Neural progenitor cell (in vitro differentiated cells): ENCODE measurements around the gene LRRC1. TPM values are rescaled to one million over a fixed set of nuclear protein-coding genes. Genes with fewer than 3 reads are reported as not detected.
"Not testable (repeated sequence)": the region's sequence is repeated elsewhere in the genome, so short reads cannot be mapped to it uniquely, and the experiment has no call there.

Experiments used
- DNase-seq: peaks from one replicate; pipeline ENCODE4 v3.0.0-alpha.2; 2016; ENCODE audit warnings: low spot score
- H2AFZ ChIP-seq: fragments of 200-600 bp; sonication (generic); replicated peaks from 2 replicates; pipeline ENCODE4 v1.6.1; 2016; ENCODE audit warnings: antibody characterized with exemption
- H3F3A ChIP-seq: fragments of 200-600 bp; sonication (generic); 2 replicates; pipeline ENCODE4 v1.6.1; 2016; ENCODE audit warnings: antibody characterized with exemption, low read depth
- H3K27ac ChIP-seq: fragments of 200-600 bp; sonication (generic); 2 replicates; pipeline ENCODE4 v1.5.1; 2016; ENCODE audit warnings: mild to moderate bottlenecking
- H3K27me3 ChIP-seq: fragments of 200-600 bp; sonication (generic); 2 replicates; pipeline ENCODE4 v1.6.1; 2016; ENCODE audit warnings: mild to moderate bottlenecking, moderate library complexity
- H3K36me3 ChIP-seq: fragments of 200-600 bp; sonication (generic); 2 replicates; pipeline ENCODE4 v1.5.1; 2016
- H3K4me1 ChIP-seq: fragments of 200-600 bp; sonication (generic); 2 replicates; pipeline ENCODE4 v1.6.1; 2016; ENCODE audit warnings: mixed run types
- H3K4me2 ChIP-seq: fragments of 200-600 bp; sonication (generic); 2 replicates; pipeline ENCODE4 v1.6.1; 2016
- H3K4me3 ChIP-seq: fragments of 200-600 bp; sonication (generic); 2 replicates; pipeline ENCODE4 v1.5.1; 2016
- H3K79me2 ChIP-seq: fragments of 200-600 bp; sonication (generic); 2 replicates; pipeline ENCODE4 v1.6.1; 2016; ENCODE audit warnings: low read depth
- H3K9ac ChIP-seq: fragments of 200-600 bp; sonication (generic); 2 replicates; pipeline ENCODE4 v1.6.1; 2016
- H3K9me3 ChIP-seq: fragments of 200-600 bp; sonication (generic); 2 replicates; pipeline ENCODE4 v1.5.1; 2016; ENCODE audit warnings: low read depth
- H4K20me1 ChIP-seq: fragments of 200-600 bp; sonication (generic); 2 replicates; pipeline ENCODE4 v1.6.1; 2016; ENCODE audit warnings: low read depth
- H3K27ac Mint-ChIP-seq: 3 replicates; pipeline ENCODE4 v1.8.0; 2021; ENCODE audit warnings: mixed read lengths
- H3K27me3 Mint-ChIP-seq: 2 replicates; pipeline ENCODE4 v1.8.0; 2022; ENCODE audit warnings: low read depth, mild to moderate bottlenecking, inconsistent platforms, moderate library complexity, mixed read lengths; ENCODE audit not compliant: insufficient read depth
- H3K36me3 Mint-ChIP-seq: 3 replicates; pipeline ENCODE4 v1.8.0; 2021; ENCODE audit warnings: mixed read lengths
- H3K4me1 Mint-ChIP-seq: 3 replicates; pipeline ENCODE4 v1.8.0; 2021; ENCODE audit warnings: mixed read lengths
- H3K4me3 Mint-ChIP-seq: 3 replicates; pipeline ENCODE4 v1.8.0; 2021; ENCODE audit warnings: mild to moderate bottlenecking, moderate library complexity, mixed read lengths
- H3K9me3 Mint-ChIP-seq: 3 replicates; pipeline ENCODE4 v1.8.0; 2020; ENCODE audit warnings: mixed read lengths
- CTCF ChIP-seq: fragments of 200-600 bp; sonication (generic); IDR thresholded peaks from 2 replicates; pipeline ENCODE4 v1.5.1; 2017; ENCODE audit warnings: antibody characterized with exemption, mild to moderate bottlenecking
- EZH2 ChIP-seq: fragments of 200-600 bp; sonication (generic); IDR thresholded peaks from 2 replicates; pipeline ENCODE4 v1.6.1; 2017; ENCODE audit warnings: antibody characterized with exemption, mild to moderate bottlenecking, moderate library complexity
- EZH2phosphoT487 ChIP-seq: fragments of 200-600 bp; sonication (generic); IDR thresholded peaks from 2 replicates; pipeline ENCODE4 v1.6.1; 2017; ENCODE audit warnings: antibody characterized with exemption
- total RNA-seq: library from RNA; depleted of rRNA; stranded (reverse); fragments of >200 nt; gene quantifications from 2 replicates; pipeline ENCODE4 v1.2.3, GENCODE V29; 2015; ENCODE audit warnings: low replicate concordance

Gene LRRC1
- total RNA-seq, 1 donor from 2014 or later, result 14.0 TPM

DNA sequence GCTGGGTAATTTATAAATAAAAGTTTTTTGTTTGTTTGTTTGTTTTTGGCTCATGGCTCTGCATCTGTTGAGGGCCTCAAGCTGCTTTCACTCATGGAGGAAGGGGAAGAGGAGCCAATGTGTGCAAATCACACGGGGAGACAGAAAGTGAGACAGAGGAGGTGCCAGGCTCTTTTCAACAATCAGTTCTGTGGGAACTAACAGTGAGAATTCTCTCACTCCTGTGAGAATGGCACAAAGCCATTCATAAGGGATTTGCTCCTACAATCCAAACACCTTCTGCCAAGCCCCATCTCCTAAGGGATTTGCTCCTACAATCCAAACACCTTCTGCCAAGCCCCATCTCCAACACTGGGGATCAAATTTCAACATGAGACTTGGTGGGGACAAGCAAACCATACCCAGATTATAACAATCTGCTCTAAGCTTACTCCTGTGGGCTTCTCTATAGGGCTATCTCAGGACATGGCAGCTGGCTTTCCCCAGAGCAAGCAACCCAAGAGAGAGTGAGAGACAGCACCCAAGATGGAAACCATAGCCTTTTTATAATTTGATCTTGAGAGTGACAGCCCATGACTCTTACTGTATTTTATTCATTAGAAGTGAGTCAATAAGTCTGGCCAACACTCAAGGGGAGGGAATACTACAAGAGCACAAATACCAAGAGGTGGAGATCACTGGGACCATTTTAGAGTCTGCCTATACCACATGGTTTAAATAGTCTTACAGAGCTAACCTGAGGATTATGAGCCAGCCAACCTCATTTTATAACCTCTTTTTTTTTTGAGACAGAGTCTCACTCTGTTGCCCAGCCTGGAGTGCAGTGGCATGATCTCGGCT lies 22.8 kb upstream of the LRRC1 start:
- H3K79me2 ChIP-seq, result no peaks in the 10 kb centered on the region
- no peaks in the 10 kb centered on the region for H3K4me1 Mint-ChIP-seq
- no peak overlapping the region for H3K4me3 Mint-ChIP-seq
- no peaks in the 10 kb centered on the region for H3F3A ChIP-seq
- H3K9me3 Mint-ChIP-seq, result peaks cover 21% of the 10 kb centered on the region
- H3K27ac Mint-ChIP-seq, result no peak overlapping the region
- H2AFZ ChIP-seq, result no peak overlapping the region
- no peaks in the 10 kb centered on the region for H4K20me1 ChIP-seq
- H3K9ac ChIP-seq, result no peak overlapping the region
- no peaks in the 10 kb centered on the region for H3K36me3 Mint-ChIP-seq
- no peak overlapping the region for H3K4me2 ChIP-seq
- H3K36me3 ChIP-seq, result no peaks in the 10 kb centered on the region
- no peak overlapping the region for H3K4me3 ChIP-seq
- DNase-seq, result no peak
- H3K27me3 Mint-ChIP-seq, result no peaks in the 10 kb centered on the region
- no peak for TF ChIP-seq CTCF
- TF ChIP-seq EZH2phosphoT487, result no peak
- no peak for TF ChIP-seq EZH2
- no peaks in the 10 kb centered on the region for H3K27me3 ChIP-seq
- no peak overlapping the region for H3K27ac ChIP-seq
- no peaks in the 10 kb centered on the region for H3K4me1 ChIP-seq
- no peaks in the 10 kb centered on the region for H3K9me3 ChIP-seq

- H3K27ac Mint-ChIP-seq, result no peak overlapping the region
- H3K27me3 ChIP-seq, result no peaks in the 10 kb centered on the region
Observed at GRCh38 chr6:53773044-53773696, 21.6 kb upstream of the LRRC1 start.

GRCh38 chr6:53776152-53776551 lies 18.7 kb upstream of the LRRC1 start:
- not testable (repeated sequence) for H3K4me2 ChIP-seq, H3K27me3 ChIP-seq, DNase-seq, H4K20me1 ChIP-seq, H3K27ac ChIP-seq, H3K4me1 Mint-ChIP-seq, H3K36me3 ChIP-seq, H3K4me3 ChIP-seq, H3K27ac Mint-ChIP-seq, H3K4me1 ChIP-seq, H3K4me3 Mint-ChIP-seq, H3K9ac ChIP-seq, H2AFZ ChIP-seq, H3K36me3 Mint-ChIP-seq, H3K27me3 Mint-ChIP-seq, H3K79me2 ChIP-seq, H3F3A ChIP-seq, H3K9me3 ChIP-seq
- peaks cover 29% of the 10 kb centered on the region for H3K9me3 Mint-ChIP-seq

More at GRCh38 chr6:53773044-53773696, 21.6 kb upstream of the LRRC1 start:
- Histone ChIP-seq H3K4me2 (no peak overlapping the region), H3K9me3 (no peaks in the 10 kb centered on the region), H3K79me2 (no peaks in the 10 kb centered on the region), H2AFZ (no peak overlapping the region), H4K20me1 (no peaks in the 10 kb centered on the region), H3F3A (no peaks in the 10 kb centered on the region), H3K4me1 (no peaks in the 10 kb centered on the region), H3K9ac (no peak overlapping the region), H3K36me3 (no peaks in the 10 kb centered on the region), H3K27ac (no peak overlapping the region), H3K4me3 (no peak overlapping the region)
- H3K27me3 Mint-ChIP-seq, result no peaks in the 10 kb centered on the region
- no peaks in the 10 kb centered on the region for H3K4me1 Mint-ChIP-seq
- peaks cover 21% of the 10 kb centered on the region for H3K9me3 Mint-ChIP-seq
- TF ChIP-seq EZH2, result no peak
- TF ChIP-seq EZH2phosphoT487, result no peak
- TF ChIP-seq CTCF, result no peak
- no peak for DNase-seq
- H3K4me3 Mint-ChIP-seq, result no peak overlapping the region
- H3K36me3 Mint-ChIP-seq, result no peaks in the 10 kb centered on the region

- not testable (repeated sequence) for H3K9ac ChIP-seq, H3K27ac Mint-ChIP-seq, H3K36me3 ChIP-seq, H2AFZ ChIP-seq, H3K4me2 ChIP-seq, DNase-seq, H3K27ac ChIP-seq, H3K27me3 Mint-ChIP-seq, H3K79me2 ChIP-seq, H3K4me3 Mint-ChIP-seq, H3K27me3 ChIP-seq, H3F3A ChIP-seq, H4K20me1 ChIP-seq, H3K4me1 ChIP-seq, H3K4me3 ChIP-seq, H3K36me3 Mint-ChIP-seq, H3K4me1 Mint-ChIP-seq, H3K9me3 ChIP-seq
- peaks cover 17% of the 10 kb centered on the region for H3K9me3 Mint-ChIP-seq
Observed at GRCh38 chr6:53784991-53785390, 9.8 kb upstream of the LRRC1 start.
